Mucosa of stomach (tissue), 1 donor: Measurements from ENCODE around the gene RNFT2.

Experiments used
- H3K27me3 ChIP-seq: one replicate; pipeline ENCODE4 v1.7.0; 2013; ENCODE audit warnings: mild to moderate bottlenecking, low read length; ENCODE audit not compliant: control insufficient read depth, insufficient read depth
- H3K36me3 ChIP-seq: one replicate; pipeline ENCODE4 v1.7.0; 2013; ENCODE audit warnings: low read length; ENCODE audit not compliant: control insufficient read depth, insufficient read depth
- H3K4me1 ChIP-seq: one replicate; pipeline ENCODE4 v1.7.0; 2013; ENCODE audit warnings: mild to moderate bottlenecking, low read length; ENCODE audit not compliant: control insufficient read depth, insufficient read depth
- H3K4me3 ChIP-seq: one replicate; pipeline ENCODE4 v1.7.0; 2013; ENCODE audit warnings: low read length
- H3K9ac ChIP-seq: one replicate; pipeline ENCODE4 v1.7.0; 2013; ENCODE audit warnings: mild to moderate bottlenecking, low read length, moderate library complexity
- H3K9me3 ChIP-seq: one replicate; pipeline ENCODE4 v1.7.0; 2013; ENCODE audit warnings: mild to moderate bottlenecking, low read length, moderate library complexity; ENCODE audit not compliant: control insufficient read depth
- donor health status: Pancreatic carcinoma.

The RNFT2 gene

GRCh38 chr12:116737774-116738657, at the start of gene RNFT2, which contains the start of gene SPRING1:
Gene RNFT2 (plus strand): TSS chr12:116738315. CDS start chr12:116740498, 2,183 bp downstream.
Gene SPRING1 (minus strand): TSS chr12:116738069. CDS start chr12:116737900, 169 bp downstream.
- H3K36me3 ChIP-seq = no peaks in the 10 kb centered on the region
- no peaks in the 10 kb centered on the region for H3K9me3 ChIP-seq
- peak within 1 kb of the TSS; percentile 92 for H3K9ac ChIP-seq
- H3K4me3 ChIP-seq = peak within 1 kb of the TSS; percentile 81
- H3K4me1 ChIP-seq = peaks cover 4% of the 10 kb centered on the region
- H3K27me3 ChIP-seq = no peaks in the 10 kb centered on the region

- H3K9me3 ChIP-seq = no peaks in the 10 kb centered on the region
- H3K9ac ChIP-seq = no peak overlapping the region
- H3K4me1 ChIP-seq = peaks cover 9% of the 10 kb centered on the region
- H3K27me3 ChIP-seq = peaks cover 22% of the 10 kb centered on the region
- H3K4me3 ChIP-seq = no peak overlapping the region
- H3K36me3 ChIP-seq = no peaks in the 10 kb centered on the region
Observed at GRCh38 chr12:116689521-116689920, 48.6 kb upstream of the RNFT2 start.

GRCh38 chr12:116689979-116690744, 48.0 kb upstream of the RNFT2 start:
- Histone ChIP-seq H3K9me3 (no peaks in the 10 kb centered on the region), H3K9ac (no peak overlapping the region), H3K4me3 (no peak overlapping the region), H3K4me1 (peaks cover 9% of the 10 kb centered on the region), H3K36me3 (no peaks in the 10 kb centered on the region), H3K27me3 (peaks cover 28% of the 10 kb centered on the region)

- Histone ChIP-seq H3K4me1 (peaks cover 9% of the 10 kb centered on the region), H3K27me3 (peaks cover 29% of the 10 kb centered on the region), H3K4me3 (no peak overlapping the region), H3K9me3 (no peaks in the 10 kb centered on the region), H3K9ac (no peak overlapping the region), H3K36me3 (no peaks in the 10 kb centered on the region)
Observed at GRCh38 chr12:116691205-116691604, 46.9 kb upstream of the RNFT2 start.

GRCh38 chr12:116691636-116692035, 46.5 kb upstream of the RNFT2 start:
- peaks cover 9% of the 10 kb centered on the region for H3K4me1 ChIP-seq
- peaks cover 29% of the 10 kb centered on the region for H3K27me3 ChIP-seq

GRCh38 chr12:116692605-116693004, 45.5 kb upstream of the RNFT2 start:
- Histone ChIP-seq H3K4me3 (no peak overlapping the region), H3K4me1 (peaks cover 12% of the 10 kb centered on the region), H3K9me3 (no peaks in the 10 kb centered on the region), H3K27me3 (peaks cover 33% of the 10 kb centered on the region), H3K36me3 (no peaks in the 10 kb centered on the region), H3K9ac (no peak overlapping the region)

More at GRCh38 chr12:116691636-116692035, 46.5 kb upstream of the RNFT2 start:
- H3K9me3 ChIP-seq = no peaks in the 10 kb centered on the region
- H3K4me3 ChIP-seq = no peak overlapping the region
- no peaks in the 10 kb centered on the region for H3K36me3 ChIP-seq
- no peak overlapping the region for H3K9ac ChIP-seq

GRCh38 chr12:116693286-116694227, 44.6 kb upstream of the RNFT2 start:
- no peak overlapping the region for H3K9ac ChIP-seq

GRCh38 chr12:116694653-116695463, 43.3 kb upstream of the RNFT2 start:
- peaks cover 31% of the 10 kb centered on the region for H3K27me3 ChIP-seq
- no peak overlapping the region for H3K4me3 ChIP-seq
- H3K36me3 ChIP-seq = no peaks in the 10 kb centered on the region
- H3K4me1 ChIP-seq = peaks cover 26% of the 10 kb centered on the region
- H3K9ac ChIP-seq = no peak overlapping the region
- no peaks in the 10 kb centered on the region for H3K9me3 ChIP-seq

More at GRCh38 chr12:116693286-116694227, 44.6 kb upstream of the RNFT2 start:
- no peaks in the 10 kb centered on the region for H3K9me3 ChIP-seq
- peaks cover 21% of the 10 kb centered on the region for H3K4me1 ChIP-seq
- peaks cover 33% of the 10 kb centered on the region for H3K27me3 ChIP-seq
- H3K36me3 ChIP-seq = no peaks in the 10 kb centered on the region
- no peak overlapping the region for H3K4me3 ChIP-seq

- Histone ChIP-seq H3K27me3 (peaks cover 26% of the 10 kb centered on the region), H3K36me3 (no peaks in the 10 kb centered on the region), H3K4me3 (no peak overlapping the region), H3K9ac (no peak overlapping the region), H3K9me3 (no peaks in the 10 kb centered on the region), H3K4me1 (peaks cover 26% of the 10 kb centered on the region)
Observed at GRCh38 chr12:116695464-116695725, 42.7 kb upstream of the RNFT2 start.

- Histone ChIP-seq H3K27me3 (peaks cover 26% of the 10 kb centered on the region), H3K36me3 (no peaks in the 10 kb centered on the region)
Observed at GRCh38 chr12:116697305-116697704, 40.8 kb upstream of the RNFT2 start.

GRCh38 chr12:116697716-116698115, 40.4 kb upstream of the RNFT2 start:
- H3K27me3 ChIP-seq = peaks cover 26% of the 10 kb centered on the region
- no peak overlapping the region for H3K4me3 ChIP-seq
- peaks cover 26% of the 10 kb centered on the region for H3K4me1 ChIP-seq
- H3K9ac ChIP-seq = no peak overlapping the region
- H3K36me3 ChIP-seq = no peaks in the 10 kb centered on the region
- no peaks in the 10 kb centered on the region for H3K9me3 ChIP-seq

More at GRCh38 chr12:116697305-116697704, 40.8 kb upstream of the RNFT2 start:
- no peak overlapping the region for H3K9ac ChIP-seq
- no peaks in the 10 kb centered on the region for H3K9me3 ChIP-seq
- peaks cover 26% of the 10 kb centered on the region for H3K4me1 ChIP-seq
- no peak overlapping the region for H3K4me3 ChIP-seq
